SK-N-SH (cell line): Measurements from ENCODE around the gene LDLRAP1.

ENCODE experiments used
- NRF1 ChIP-seq: IDR thresholded peaks from 2 replicates; pipeline ENCODE4 v1.6.1; 2012; ENCODE audit warnings: low read depth, mild to moderate bottlenecking, low read length
- POLR2AphosphoS5 ChIP-seq: IDR thresholded peaks from 2 replicates; pipeline ENCODE4 v1.6.1; 2012; ENCODE audit warnings: low read depth, low read length
- TAF1 ChIP-seq: IDR thresholded peaks from 2 replicates; pipeline ENCODE4 v1.6.1; 2012; ENCODE audit warnings: low read depth, mild to moderate bottlenecking, low read length, moderate library complexity, borderline replicate concordance

GRCh38 chr1:25614501-25615171 lies 71.2 kb downstream of the LDLRAP1 start:
- no peak for TF ChIP-seq NRF1
- TF ChIP-seq POLR2AphosphoS5 = no peak
- TF ChIP-seq TAF1 = no peak
